ENCODE measurements around the gene PHLPP1.

GRCh38 chr18:62938006-62938405 is 222.7 kb downstream of the PHLPP1 start:
- TF ChIP-seq POLR2A (IDR thresholded peaks at IDR 0.05; ENCODE audit: low read length) (no peak), GATA1 (IDR thresholded peaks at IDR 0.05; ENCODE audit: low read depth, low read length) (no peak)
